Measurements from ENCODE around the gene USP37.
A peak's percentile ranks its signal among the peaks of the same experiment; 100 is the strongest.

Gene USP37

DNA sequence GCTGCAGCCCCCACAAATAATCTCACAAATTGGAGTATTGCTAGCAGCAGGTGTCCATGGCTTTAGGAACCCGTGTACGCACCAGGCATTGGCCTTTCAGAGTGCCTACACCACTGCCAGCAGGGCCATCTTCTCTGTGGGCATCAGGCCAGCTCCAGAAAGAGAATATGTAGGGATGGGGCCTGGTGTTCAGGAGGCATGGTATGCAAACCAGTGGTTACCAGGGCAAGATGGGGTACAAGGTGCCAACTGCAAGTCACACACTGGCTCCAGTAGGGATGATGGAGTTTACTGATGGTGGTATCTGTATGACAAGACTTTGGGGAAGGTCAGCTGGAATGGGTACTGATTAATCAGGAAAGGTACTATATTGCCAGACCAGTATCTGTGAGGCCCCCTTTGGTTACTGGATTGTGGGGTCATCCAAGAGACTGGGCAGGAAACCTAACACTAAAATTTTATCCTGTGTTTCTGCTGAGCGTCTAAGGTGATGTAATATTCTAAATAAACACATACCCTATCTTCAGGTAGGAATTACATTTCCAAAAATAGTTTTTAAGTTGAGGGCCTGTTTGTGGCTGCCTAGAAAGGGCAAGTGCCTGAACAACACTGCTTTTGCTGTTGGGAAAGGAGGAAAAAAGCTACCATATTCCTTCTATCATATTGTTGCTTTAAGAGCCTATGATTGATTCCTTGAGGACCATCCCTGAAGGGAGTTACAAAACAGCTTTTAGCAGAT, 9.5 kb upstream of the USP37 start:
- Histone ChIP-seq H3K27ac (ENCODE audit: low read depth, low read length) (no peak overlapping the region), H3K36me3 (ENCODE audit: control insufficient read depth in 1 of 2, insufficient read depth in 2 of 2, low read length in 2 of 2) (peaks cover 2 to 32% of the 10 kb centered on the region in 2 donors), H3K9ac (ENCODE audit: low read depth in 1 of 2, low read length in 2 of 2) (no peak overlapping the region), H3K9me3 (ENCODE audit: control insufficient read depth in 1 of 2, low read length in 2 of 2) (no peaks in the 10 kb centered on the region), H3K27me3 (ENCODE audit: control insufficient read depth in 1 of 2, insufficient read depth in 2 of 2, low read length in 2 of 2) (no peaks in the 10 kb centered on the region), H3K4me1 (ENCODE audit: control insufficient read depth in 1 of 2, insufficient read depth in 2 of 2, low read length in 2 of 2) (no peaks in the 10 kb centered on the region), H3K4me3 (ENCODE audit: low read depth in 1 of 2, low read length in 2 of 2) (no peak overlapping the region)

DNA sequence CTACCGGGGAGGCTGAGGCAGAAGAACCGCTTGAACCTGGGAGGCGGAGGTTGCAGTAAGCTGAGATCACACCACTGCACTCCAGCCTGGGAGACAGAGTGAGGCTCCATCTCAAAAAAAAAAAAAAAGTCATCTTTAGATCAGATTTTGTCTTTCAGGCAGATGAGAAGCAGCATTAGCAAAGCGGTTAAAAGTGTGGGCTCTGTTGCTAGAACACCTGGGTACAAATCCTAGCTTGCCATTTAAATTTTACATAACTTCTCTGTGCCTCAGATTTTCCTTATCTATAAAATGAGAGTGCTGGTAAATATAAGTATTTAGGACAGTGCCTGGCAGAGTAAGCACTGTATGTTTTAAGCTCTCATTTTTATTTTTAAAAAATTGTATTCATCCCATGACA, 8.7 kb upstream of the USP37 start:
- Histone ChIP-seq H3K9me3 (ENCODE audit: control insufficient read depth in 1 of 2, low read length in 2 of 2) (no peaks in the 10 kb centered on the region), H3K27ac (ENCODE audit: low read depth, low read length) (no peak overlapping the region), H3K9ac (ENCODE audit: low read depth in 1 of 2, low read length in 2 of 2) (no peak overlapping the region), H3K36me3 (ENCODE audit: control insufficient read depth in 1 of 2, insufficient read depth in 2 of 2, low read length in 2 of 2) (peaks cover 4 to 31% of the 10 kb centered on the region in 2 donors), H3K27me3 (ENCODE audit: control insufficient read depth in 1 of 2, insufficient read depth in 2 of 2, low read length in 2 of 2) (no peaks in the 10 kb centered on the region), H3K4me3 (ENCODE audit: low read depth in 1 of 2, low read length in 2 of 2) (no peak overlapping the region), H3K4me1 (ENCODE audit: control insufficient read depth in 1 of 2, insufficient read depth in 2 of 2, low read length in 2 of 2) (no peaks in the 10 kb centered on the region)

DNA sequence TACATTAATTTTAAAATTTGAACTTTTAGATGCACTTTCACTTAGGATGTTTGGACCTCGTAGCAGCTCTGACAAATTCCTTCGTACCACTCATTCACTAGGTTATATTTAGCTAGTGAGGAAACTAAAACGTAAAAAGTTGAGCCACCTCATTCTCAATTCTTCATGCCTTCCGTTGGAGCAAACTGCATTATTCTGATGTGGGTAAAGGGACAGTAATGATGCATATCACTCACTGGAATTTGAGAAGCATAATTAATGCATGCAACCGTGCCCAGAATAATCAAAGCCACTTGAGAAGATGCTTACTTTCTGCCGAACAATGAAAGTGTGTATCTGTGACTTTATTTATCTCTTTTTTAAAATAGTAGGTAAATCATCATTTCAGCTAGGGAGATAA, 2.7 kb upstream of the USP37 start:
- H3K9ac ChIP-seq (ENCODE audit: low read depth in 1 of 2, low read length in 2 of 2) = peak overlapping the region; percentile 4 to 77
- H3K27me3 ChIP-seq (ENCODE audit: control insufficient read depth in 1 of 2, insufficient read depth in 2 of 2, low read length in 2 of 2) = no peaks in the 10 kb centered on the region
- no peaks in the 10 kb centered on the region for H3K9me3 ChIP-seq (ENCODE audit: control insufficient read depth in 1 of 2, low read length in 2 of 2)
- H3K4me1 ChIP-seq (ENCODE audit: control insufficient read depth in 1 of 2, insufficient read depth in 2 of 2, low read length in 2 of 2) = peaks cover 28 to 32% of the 10 kb centered on the region in 2 donors
- H3K36me3 ChIP-seq (ENCODE audit: control insufficient read depth in 1 of 2, insufficient read depth in 2 of 2, low read length in 2 of 2) = peaks cover 4 to 13% of the 10 kb centered on the region in 2 donors
- peak overlapping the region in 1 of 2 donors; percentile 90 for H3K4me3 ChIP-seq (ENCODE audit: low read depth in 1 of 2, low read length in 2 of 2)
- no peak overlapping the region for H3K27ac ChIP-seq (ENCODE audit: low read depth, low read length)

- H3K4me1 ChIP-seq (ENCODE audit: control insufficient read depth in 1 of 2, insufficient read depth in 2 of 2, low read length in 2 of 2) = peaks cover 28 to 32% of the 10 kb centered on the region in 2 donors
- peak overlapping the region; percentile 90 to 92 for H3K4me3 ChIP-seq (ENCODE audit: low read depth in 1 of 2, low read length in 2 of 2)
- no peaks in the 10 kb centered on the region for H3K27me3 ChIP-seq (ENCODE audit: control insufficient read depth in 1 of 2, insufficient read depth in 2 of 2, low read length in 2 of 2)
- H3K27ac ChIP-seq (ENCODE audit: low read depth, low read length) = peak overlapping the region; percentile 85
- H3K9me3 ChIP-seq (ENCODE audit: control insufficient read depth in 1 of 2, low read length in 2 of 2) = no peaks in the 10 kb centered on the region
- peak overlapping the region; percentile 44 to 77 for H3K9ac ChIP-seq (ENCODE audit: low read depth in 1 of 2, low read length in 2 of 2)
- peaks cover 4 to 13% of the 10 kb centered on the region in 2 donors for H3K36me3 ChIP-seq (ENCODE audit: control insufficient read depth in 1 of 2, insufficient read depth in 2 of 2, low read length in 2 of 2)
Observed at GRCh38 chr2:218569661-218570500, 1.7 kb upstream of the USP37 start.

GRCh38 chr2:218569038-218569431, 884 bp upstream of the USP37 start:
- Histone ChIP-seq H3K9ac (ENCODE audit: low read depth in 1 of 2, low read length in 2 of 2) (peak overlapping the region; percentile 44 to 77), H3K4me1 (ENCODE audit: control insufficient read depth in 1 of 2, insufficient read depth in 2 of 2, low read length in 2 of 2) (peaks cover 30 to 32% of the 10 kb centered on the region in 2 donors)

GRCh38 chr2:218567797-218568189, 358 bp downstream of the USP37 start:
- Histone ChIP-seq H3K27me3 (ENCODE audit: control insufficient read depth in 1 of 2, insufficient read depth in 2 of 2, low read length in 2 of 2) (no peaks in the 10 kb centered on the region), H3K27ac (ENCODE audit: low read depth, low read length) (peak overlapping the region; percentile 92), H3K9me3 (ENCODE audit: control insufficient read depth in 1 of 2, low read length in 2 of 2) (no peaks in the 10 kb centered on the region), H3K9ac (ENCODE audit: low read depth in 1 of 2, low read length in 2 of 2) (peak overlapping the region; percentile 65 to 84), H3K4me3 (ENCODE audit: low read depth in 1 of 2, low read length in 2 of 2) (peak overlapping the region; percentile 88 to 92), H3K4me1 (ENCODE audit: control insufficient read depth in 1 of 2, insufficient read depth in 2 of 2, low read length in 2 of 2) (peaks cover 32% of the 10 kb centered on the region in 2 donors), H3K36me3 (ENCODE audit: control insufficient read depth in 1 of 2, insufficient read depth in 2 of 2, low read length in 2 of 2) (peaks cover 4 to 9% of the 10 kb centered on the region in 2 donors)

More at GRCh38 chr2:218569038-218569431, 884 bp upstream of the USP37 start:
- H3K9me3 ChIP-seq (ENCODE audit: control insufficient read depth in 1 of 2, low read length in 2 of 2) = no peaks in the 10 kb centered on the region
- H3K36me3 ChIP-seq (ENCODE audit: control insufficient read depth in 1 of 2, insufficient read depth in 2 of 2, low read length in 2 of 2) = peaks cover 4 to 10% of the 10 kb centered on the region in 2 donors
- peak overlapping the region; percentile 85 for H3K27ac ChIP-seq (ENCODE audit: low read depth, low read length)
- peak overlapping the region; percentile 90 to 92 for H3K4me3 ChIP-seq (ENCODE audit: low read depth in 1 of 2, low read length in 2 of 2)
- no peaks in the 10 kb centered on the region for H3K27me3 ChIP-seq (ENCODE audit: control insufficient read depth in 1 of 2, insufficient read depth in 2 of 2, low read length in 2 of 2)

DNA sequence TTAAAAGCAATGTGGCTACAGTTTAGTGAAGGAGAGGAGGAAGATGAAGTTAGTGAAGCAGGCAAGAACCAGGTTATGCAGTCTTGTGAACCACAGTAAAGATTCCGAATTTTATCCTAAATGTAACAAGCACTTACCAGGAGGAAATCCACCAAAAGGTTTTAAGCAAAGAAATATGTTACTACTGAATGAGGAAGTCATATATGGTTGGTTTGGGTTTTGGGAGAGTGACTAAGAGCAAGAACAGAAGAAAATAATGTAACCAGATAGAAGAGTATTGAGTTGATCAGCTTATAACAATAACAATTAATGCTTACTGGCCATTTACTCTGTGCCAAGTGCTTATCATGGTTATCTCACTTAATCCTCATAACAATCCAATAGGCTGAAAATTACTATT, 1.9 kb downstream of the USP37 start:
- H3K27me3 ChIP-seq (ENCODE audit: control insufficient read depth in 1 of 2, insufficient read depth in 2 of 2, low read length in 2 of 2) = no peaks in the 10 kb centered on the region
- H3K9ac ChIP-seq (ENCODE audit: low read depth in 1 of 2, low read length in 2 of 2) = no peak overlapping the region
- peaks cover 0 to 10% of the 10 kb centered on the region in 2 donors for H3K36me3 ChIP-seq (ENCODE audit: control insufficient read depth in 1 of 2, insufficient read depth in 2 of 2, low read length in 2 of 2)
- no peak overlapping the region for H3K4me3 ChIP-seq (ENCODE audit: low read depth in 1 of 2, low read length in 2 of 2)
- H3K4me1 ChIP-seq (ENCODE audit: control insufficient read depth in 1 of 2, insufficient read depth in 2 of 2, low read length in 2 of 2) = peaks cover 31 to 32% of the 10 kb centered on the region in 2 donors
- H3K27ac ChIP-seq (ENCODE audit: low read depth, low read length) = no peak overlapping the region
- H3K9me3 ChIP-seq (ENCODE audit: control insufficient read depth in 1 of 2, low read length in 2 of 2) = no peaks in the 10 kb centered on the region

DNA sequence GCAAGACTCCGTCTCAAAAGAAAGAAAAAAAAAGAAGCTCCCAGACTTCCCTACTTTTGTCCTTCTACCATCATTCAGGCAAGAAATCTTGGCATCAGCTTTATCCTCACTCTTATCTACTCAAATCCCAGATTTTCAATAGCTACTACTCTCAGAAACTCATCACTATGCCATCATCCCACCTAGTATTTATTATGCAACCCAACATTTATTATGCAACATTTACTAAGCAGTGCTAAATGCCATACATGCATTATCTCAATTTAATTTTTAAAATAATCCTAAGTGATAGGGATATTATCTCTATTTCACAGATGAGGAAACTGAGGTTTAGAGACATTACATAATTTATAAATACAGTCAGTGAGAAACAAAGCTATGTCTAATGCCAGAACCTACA, 4.1 kb downstream of the USP37 start:
- Histone ChIP-seq H3K9me3 (ENCODE audit: control insufficient read depth in 1 of 2, low read length in 2 of 2) (no peaks in the 10 kb centered on the region), H3K36me3 (ENCODE audit: control insufficient read depth in 1 of 2, insufficient read depth in 2 of 2, low read length in 2 of 2) (peaks cover 7 to 23% of the 10 kb centered on the region in 2 donors), H3K9ac (ENCODE audit: low read depth in 1 of 2, low read length in 2 of 2) (no peak overlapping the region), H3K27me3 (ENCODE audit: control insufficient read depth in 1 of 2, insufficient read depth in 2 of 2, low read length in 2 of 2) (no peaks in the 10 kb centered on the region), H3K4me1 (ENCODE audit: control insufficient read depth in 1 of 2, insufficient read depth in 2 of 2, low read length in 2 of 2) (peaks cover 12 to 18% of the 10 kb centered on the region in 2 donors), H3K27ac (ENCODE audit: low read depth, low read length) (no peak overlapping the region), H3K4me3 (ENCODE audit: low read depth in 1 of 2, low read length in 2 of 2) (no peak overlapping the region)

DNA sequence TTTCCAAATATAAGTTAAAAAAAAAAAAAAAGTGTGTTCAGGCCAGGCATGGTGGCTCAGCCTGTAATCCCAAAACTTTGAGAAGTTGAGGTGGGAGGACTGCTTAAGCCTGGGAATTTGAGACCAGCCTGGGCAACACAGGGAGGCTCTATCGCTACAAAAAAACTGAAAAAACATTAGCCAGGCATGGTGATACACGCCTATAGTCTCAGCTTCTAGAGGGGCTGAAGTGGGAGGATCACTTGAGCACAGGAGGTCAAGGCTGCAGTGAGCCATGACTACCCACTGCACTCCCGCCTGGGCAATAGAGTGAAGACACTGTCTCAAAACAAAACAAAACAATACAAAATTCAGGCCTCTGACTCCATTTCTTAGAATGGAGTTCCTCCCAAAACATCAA, 9.2 kb downstream of the USP37 start:
- H3K9me3 ChIP-seq (ENCODE audit: control insufficient read depth in 1 of 2, low read length in 2 of 2) = no peaks in the 10 kb centered on the region
- no peak overlapping the region for H3K27ac ChIP-seq (ENCODE audit: low read depth, low read length)
- H3K9ac ChIP-seq (ENCODE audit: low read depth in 1 of 2, low read length in 2 of 2) = no peak overlapping the region
- H3K4me1 ChIP-seq (ENCODE audit: control insufficient read depth in 1 of 2, insufficient read depth in 2 of 2, low read length in 2 of 2) = peaks cover 0 to 2% of the 10 kb centered on the region in 2 donors
- peaks cover 13 to 30% of the 10 kb centered on the region in 2 donors for H3K36me3 ChIP-seq (ENCODE audit: control insufficient read depth in 1 of 2, insufficient read depth in 2 of 2, low read length in 2 of 2)
- H3K4me3 ChIP-seq (ENCODE audit: low read depth in 1 of 2, low read length in 2 of 2) = no peak overlapping the region
- no peaks in the 10 kb centered on the region for H3K27me3 ChIP-seq (ENCODE audit: control insufficient read depth in 1 of 2, insufficient read depth in 2 of 2, low read length in 2 of 2)

- Histone ChIP-seq H3K27me3 (ENCODE audit: control insufficient read depth in 1 of 2, insufficient read depth in 2 of 2, low read length in 2 of 2) (no peaks in the 10 kb centered on the region), H3K36me3 (ENCODE audit: control insufficient read depth in 1 of 2, insufficient read depth in 2 of 2, low read length in 2 of 2) (peaks cover 19 to 35% of the 10 kb centered on the region in 2 donors), H3K27ac (ENCODE audit: low read depth, low read length) (no peak overlapping the region), H3K4me1 (ENCODE audit: control insufficient read depth in 1 of 2, insufficient read depth in 2 of 2, low read length in 2 of 2) (no peaks in the 10 kb centered on the region), H3K9ac (ENCODE audit: low read depth in 1 of 2, low read length in 2 of 2) (no peak overlapping the region), H3K4me3 (ENCODE audit: low read depth in 1 of 2, low read length in 2 of 2) (no peak overlapping the region), H3K9me3 (ENCODE audit: control insufficient read depth in 1 of 2, low read length in 2 of 2) (no peaks in the 10 kb centered on the region)
Observed at GRCh38 chr2:218557941-218558340, 10.2 kb downstream of the USP37 start.

Data from duodenal mucosa (tissue), 2 donors.